HG02973 (cell line): ENCODE measurements around the gene MMP28.

ENCODE experiments used
- ATAC-seq: cut with Tn5 transposase; IDR thresholded peaks from one replicate; pipeline ENCODE4 v1.9.1; 2021; ENCODE audit warnings: moderate library complexity; ENCODE audit not compliant: unreplicated experiment

Gene MMP28

DNA sequence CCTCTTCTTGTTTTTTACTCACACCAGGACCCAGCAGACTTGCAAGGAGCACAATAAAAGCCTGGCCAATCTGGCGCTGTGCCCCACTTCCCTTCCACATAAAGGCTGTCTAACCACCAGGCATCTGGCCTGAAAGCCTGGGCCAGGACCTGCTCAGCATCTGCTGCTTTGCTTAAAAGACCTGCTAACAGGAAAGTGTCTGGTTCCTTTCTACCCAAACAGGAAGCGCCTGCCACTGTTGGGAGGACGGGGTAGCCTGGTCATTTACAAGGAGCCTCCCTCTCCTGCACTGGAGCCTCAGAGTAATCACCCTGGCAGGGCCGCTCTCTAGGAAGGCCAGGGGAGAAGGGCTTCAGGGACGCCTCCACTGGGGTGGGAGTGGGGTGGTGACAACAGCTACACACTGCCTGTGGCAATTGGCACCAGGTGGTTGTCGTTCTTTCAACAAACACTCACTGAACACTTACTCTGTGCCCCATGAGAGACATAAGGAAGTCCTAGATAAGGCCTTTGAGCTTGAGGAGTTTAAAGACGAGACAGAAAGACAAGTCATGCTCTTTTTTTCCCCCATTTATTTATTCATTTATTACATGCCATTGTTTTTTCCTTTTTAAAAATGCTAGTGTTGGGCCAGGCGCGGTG, 6.3 kb upstream of the MMP28 start:
- ATAC-seq = no peak

- ATAC-seq = no peak
Observed at GRCh38 chr17:35799942-35800341, 4.5 kb upstream of the MMP28 start.

GRCh38 chr17:35797918-35798317, 2.5 kb upstream of the MMP28 start:
- ATAC-seq = no peak

DNA sequence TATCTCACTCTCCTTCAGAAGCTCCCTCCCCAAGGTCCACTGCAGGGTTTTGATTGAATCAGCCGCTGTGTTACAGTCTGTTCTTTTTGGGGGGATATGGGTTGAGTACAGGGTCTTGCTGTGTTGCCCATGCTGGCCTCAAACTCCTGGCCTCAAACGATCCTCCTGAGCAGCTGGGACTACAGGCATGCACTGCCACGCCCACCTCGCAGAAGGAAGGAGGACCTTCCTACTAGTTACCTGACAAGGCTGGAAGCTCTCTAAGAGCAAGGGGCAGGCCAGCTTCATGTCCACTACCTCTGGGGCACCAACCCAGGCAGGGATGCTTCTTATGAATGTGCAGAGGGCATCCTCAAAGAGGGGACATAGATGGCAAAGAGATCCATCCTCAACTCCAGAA, 1.9 kb upstream of the MMP28 start:
- ATAC-seq = no peak

GRCh38 chr17:35796942-35797341, 1.5 kb upstream of the MMP28 start:
- ATAC-seq = no peak

GRCh38 chr17:35795871-35796265, 427 bp upstream of the MMP28 start:
- no peak for ATAC-seq

- no peak for ATAC-seq
Observed at GRCh38 chr17:35793257-35793656, 2.2 kb downstream of the MMP28 start.

DNA sequence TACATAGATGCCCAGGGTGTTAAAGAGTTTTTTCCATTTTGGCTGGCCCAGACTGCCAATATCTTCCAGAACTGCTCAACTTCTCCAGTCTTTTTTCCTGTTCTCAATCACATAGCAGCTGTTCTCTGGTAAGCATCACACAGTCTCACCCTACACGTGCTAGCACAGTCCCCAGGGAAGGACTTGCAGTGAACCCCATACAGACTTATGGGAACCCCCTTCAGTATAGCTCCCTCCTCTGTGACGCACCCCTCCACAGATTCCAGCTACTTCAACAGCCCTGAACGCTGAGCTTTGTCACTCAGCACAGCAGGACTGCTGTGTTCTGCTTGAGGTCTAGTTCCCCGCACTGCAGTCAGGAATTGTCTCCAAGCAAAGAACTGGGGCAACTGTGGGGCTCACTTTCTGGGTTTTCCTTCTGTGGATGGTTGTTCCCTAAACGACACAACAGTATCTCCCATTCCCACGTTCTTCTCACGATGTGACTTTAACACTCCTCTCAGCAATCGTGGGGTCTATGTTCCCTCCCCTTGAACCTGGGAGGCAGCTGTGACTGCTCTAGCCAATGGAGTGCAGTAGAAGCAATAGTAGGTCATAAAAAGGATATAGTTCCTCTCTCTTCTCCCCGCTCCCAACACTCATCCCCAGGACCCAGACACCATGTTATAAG, 3.6 kb downstream of the MMP28 start:
- ATAC-seq = no peak

GRCh38 chr17:35790841-35791240, 4.6 kb downstream of the MMP28 start:
- ATAC-seq = no peak

DNA sequence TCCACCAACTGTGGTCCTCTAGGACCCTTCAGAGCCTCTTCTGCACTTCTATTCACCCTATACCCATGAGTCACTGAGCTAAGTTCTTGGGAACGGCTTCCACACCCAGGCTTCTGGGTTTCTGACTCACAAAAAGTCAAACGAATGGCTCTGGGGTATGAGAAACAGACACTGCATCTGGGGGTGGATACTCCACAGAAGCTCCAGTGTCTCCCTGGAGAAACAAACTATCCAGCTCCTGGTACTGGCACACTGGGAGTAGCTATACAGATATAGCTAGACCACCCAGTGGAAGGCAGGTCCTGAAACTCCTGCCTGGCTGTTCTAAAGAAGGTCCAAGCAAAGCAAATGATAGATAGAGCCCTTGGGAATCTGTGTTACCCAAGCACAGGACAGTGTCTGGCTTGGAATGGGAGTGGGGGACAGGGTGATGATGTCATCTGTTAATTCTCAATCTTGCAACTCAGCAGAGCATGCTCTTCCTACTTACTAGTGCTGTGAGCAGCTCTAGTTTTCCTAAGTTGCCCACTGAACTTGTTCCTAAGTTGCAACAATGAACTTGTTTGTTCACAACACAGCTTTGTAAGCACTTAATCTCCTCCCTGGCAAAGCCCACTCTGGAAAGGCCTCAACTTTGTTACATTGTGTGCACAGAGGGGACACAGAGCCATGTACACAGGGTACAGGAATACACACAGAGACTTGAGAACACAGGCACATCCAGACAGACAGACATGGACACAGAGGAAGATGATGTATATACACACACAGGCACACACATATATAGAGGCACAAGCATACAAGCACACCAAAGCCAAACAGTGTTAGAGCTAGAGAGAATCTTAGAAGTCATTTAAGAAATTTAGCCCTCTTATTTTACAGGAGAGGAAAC, 6.7 kb downstream of the MMP28 start:
- ATAC-seq = no peak

- ATAC-seq = no peak
Observed at GRCh38 chr17:35786941-35787432, 8.5 kb downstream of the MMP28 start.

GRCh38 chr17:35784895-35785294, 10.5 kb downstream of the MMP28 start:
- no peak for ATAC-seq

DNA sequence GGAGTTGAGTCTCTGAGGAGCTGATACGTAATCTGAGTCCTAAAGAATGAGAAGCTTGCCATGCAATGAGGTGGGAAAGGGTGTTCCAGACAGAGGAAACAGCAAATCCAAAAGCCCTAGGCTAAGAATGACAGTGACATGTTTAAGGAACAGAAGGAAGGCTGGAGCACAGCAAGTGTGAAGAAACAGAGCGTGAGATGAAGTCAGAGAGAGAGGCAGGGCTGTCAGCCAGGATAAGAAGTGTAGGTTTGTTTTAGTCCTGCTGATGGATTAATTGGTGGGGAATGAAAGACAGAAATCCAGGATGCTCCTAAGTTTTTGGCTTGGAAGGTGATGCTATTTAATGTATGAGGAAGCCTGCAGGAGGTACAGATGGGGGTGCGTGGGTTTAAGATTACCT, 14.5 kb downstream of the MMP28 start:
- ATAC-seq = no peak

- no peak for ATAC-seq
Observed at GRCh38 chr17:35778641-35779196, 16.7 kb downstream of the MMP28 start.

DNA sequence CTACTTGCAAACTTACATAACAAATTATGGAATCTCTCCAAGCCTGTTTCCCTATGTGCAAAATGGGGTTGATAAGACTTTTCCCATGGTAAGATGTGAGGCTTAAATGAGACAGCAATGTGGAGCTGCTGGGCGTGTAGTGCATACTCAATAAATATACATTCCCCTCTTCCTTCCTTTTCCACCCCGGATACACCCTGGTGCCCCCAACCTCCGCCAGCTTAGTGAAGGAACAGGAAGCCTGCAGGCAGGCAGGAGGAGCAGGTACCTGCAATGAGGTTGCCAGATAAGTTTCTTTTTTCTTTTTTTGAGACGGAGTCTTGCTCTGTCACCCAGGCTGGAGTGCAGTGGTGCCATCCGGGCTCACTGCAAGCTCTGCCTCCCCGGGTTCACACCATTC, 19.9 kb downstream of the MMP28 start:
- no peak for ATAC-seq

DNA sequence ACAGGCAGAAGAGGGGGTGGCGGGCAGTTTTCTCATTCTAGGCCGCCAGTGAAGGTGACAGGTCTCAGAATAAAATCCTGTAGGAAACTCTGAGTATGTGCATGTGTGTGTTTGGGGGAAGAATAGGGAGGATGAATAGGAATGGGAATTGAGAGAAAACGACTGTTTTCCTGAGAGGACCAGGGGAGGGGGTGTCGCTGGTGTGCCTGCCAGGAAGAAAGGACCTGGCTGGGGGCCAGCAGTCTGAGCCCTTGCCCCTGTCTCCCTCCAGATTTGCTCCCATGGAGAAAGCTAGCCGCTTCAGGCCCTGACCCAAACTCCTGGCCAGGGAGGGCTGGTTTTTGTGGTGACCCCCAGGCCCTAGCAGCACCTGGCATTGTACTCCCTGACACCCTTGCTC, 20.4 kb downstream of the MMP28 start:
- no peak for ATAC-seq

DNA sequence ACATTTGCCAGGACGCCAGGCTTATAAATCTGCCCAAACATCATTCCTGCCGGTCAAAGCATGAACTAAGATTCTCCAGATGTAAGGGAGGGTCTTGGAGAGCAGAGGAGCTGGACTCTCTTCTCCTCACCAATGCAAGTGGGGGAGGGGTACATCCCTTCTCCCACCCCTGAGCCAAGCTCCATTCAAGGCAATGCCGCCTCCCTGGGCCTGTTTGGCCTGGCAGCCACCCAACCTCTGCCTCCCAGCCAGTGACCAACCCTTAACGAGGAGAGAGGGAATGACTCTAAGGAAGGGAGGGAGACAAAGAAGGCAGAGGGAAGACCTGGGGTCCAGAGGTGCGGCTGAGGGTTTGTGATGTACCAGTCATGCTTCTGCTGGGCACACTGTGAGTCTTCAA, 20.9 kb downstream of the MMP28 start:
- ATAC-seq = no peak

- ATAC-seq = no peak
Observed at GRCh38 chr17:35773679-35774425, 21.6 kb downstream of the MMP28 start.

GRCh38 chr17:35773129-35773528, 22.3 kb downstream of the MMP28 start:
- ATAC-seq = no peak

- no peak for ATAC-seq
Observed at GRCh38 chr17:35769895-35770486, 25.4 kb downstream of the MMP28 start.
